HTR-8/SVneo (cell line): Measurements from ENCODE around the gene CENPP.

Experiments
- DNase-seq: peaks from one replicate; pipeline ENCODE4 v3.0.0; 2011; ENCODE audit warnings: low spot score, mixed read lengths; ENCODE audit not compliant: insufficient read length
- FAIRE-seq: peaks from 2 replicates; lab custom pipeline; 2011; peaks lifted over from hg19 to GRCh38; lab: Jason Lieb, UNC

Gene CENPP

GRCh38 chr9:92312887-92313623, 12.7 kb upstream of the CENPP start:
- DNase-seq (no peak), FAIRE-seq (no peak)

DNA sequence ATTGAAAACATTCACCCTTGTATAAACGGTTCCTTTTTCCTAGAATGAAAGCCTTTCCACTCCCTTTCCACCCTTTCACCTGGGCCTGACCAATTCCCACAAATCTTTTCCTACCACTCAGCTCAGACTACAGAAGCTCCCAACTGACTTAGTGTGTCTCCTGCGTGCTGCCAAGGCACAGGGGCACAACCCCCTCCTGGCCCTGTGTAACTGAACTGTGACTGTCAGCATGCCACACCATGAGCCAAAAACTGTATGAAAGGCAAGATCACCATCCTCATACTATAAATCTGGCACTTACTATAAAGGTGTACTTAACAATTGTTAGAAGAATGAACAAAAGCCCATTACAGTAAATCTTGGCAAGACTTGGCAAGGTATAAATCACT, 12.1 kb upstream of the CENPP start:
- DNase-seq (no peak), FAIRE-seq (no peak)

DNA sequence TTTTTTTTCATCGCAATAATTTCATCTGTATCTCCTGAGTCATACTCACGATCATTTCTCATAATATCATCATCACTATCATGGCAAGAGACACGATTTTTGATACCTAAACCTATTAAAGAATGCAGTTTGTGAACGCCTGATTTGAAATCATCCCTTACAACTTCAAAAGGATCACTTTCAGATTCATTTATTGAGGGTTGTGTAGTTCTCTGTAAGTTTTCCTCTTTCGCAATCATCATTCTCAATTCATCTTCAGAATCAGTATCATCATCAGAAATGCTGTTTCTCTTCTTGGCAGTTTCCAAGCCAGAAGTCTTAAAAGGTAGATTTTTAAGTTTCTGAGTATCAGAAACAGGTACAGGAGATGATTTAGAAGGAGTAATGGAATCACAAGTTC, 10.3 kb upstream of the CENPP start:
- DNase-seq (no peak), FAIRE-seq (no peak)

- no peak for FAIRE-seq
- DNase-seq, result no peak
Observed at GRCh38 chr9:92324431-92324830, 1.3 kb upstream of the CENPP start.

DNA sequence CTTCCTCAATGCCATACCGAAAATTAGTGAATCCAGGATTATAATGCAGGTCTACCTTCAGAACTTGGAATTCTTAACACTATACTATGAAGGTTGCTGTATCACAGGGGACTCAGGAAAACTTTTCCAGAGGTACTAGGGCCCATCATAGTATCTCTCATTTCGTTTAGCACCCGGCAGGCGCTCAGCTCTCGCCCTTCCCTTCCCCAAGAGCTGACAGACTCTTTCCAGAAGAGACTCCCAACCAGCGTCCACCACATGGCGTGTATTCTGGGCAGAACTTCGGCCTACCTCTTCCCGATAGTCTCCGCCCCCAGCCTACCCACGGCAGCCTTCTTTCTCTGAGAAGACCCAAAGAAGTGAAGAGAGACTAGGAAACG, 874 bp upstream of the CENPP start:
- DNase-seq, result peak; percentile 31
- FAIRE-seq, result no peak

DNA sequence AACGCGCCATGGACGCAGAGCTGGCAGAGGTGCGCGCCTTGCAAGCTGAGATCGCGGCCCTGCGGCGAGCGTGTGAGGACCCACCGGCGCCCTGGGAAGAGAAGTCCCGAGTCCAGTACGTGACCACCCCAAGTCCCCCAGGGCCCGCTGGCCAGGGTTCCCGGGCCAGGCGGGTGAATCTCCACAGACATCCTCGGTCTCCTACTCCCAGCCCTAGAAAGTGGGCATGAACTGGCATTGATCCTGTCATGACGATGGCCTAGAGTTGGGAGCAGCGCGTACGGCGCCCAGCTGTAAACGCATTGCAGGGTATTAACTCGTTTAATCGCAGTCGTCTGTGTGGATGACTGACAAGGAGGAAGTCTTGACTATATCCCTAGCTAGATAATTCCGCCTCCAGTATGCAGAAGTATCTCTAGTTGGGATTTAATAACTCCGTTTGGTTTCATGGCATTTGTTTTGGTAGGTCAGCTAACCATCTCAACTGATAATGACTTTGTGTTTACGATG, 293 bp downstream of the CENPP start:
- no peak for FAIRE-seq

DNA sequence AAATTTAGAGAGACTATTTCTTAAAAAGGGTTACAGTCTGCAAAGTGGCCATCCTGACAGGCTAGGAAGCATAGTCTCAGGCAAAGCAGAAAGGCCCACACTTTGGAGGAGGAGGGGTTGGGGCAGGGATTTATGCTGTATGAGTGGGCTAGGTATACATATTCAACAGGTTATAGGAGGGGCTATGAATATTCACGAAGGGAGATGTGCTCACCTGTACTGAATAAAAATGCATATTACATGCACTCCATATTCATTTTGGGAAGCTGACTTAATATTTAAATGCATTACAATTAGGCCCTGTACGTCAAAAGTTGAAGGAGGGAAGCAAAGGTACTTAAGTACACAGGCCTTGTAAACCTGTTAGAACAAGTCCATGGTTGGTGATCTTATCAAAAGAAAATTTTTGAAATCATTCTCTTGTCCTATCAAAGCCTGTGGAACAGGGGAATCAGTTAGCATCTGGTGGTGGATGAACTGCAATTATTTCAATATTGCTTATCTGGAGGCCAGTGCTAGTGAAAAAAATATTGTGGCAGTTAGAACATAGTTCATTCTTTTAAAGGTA, 1.6 kb downstream of the CENPP start:
- no peak for FAIRE-seq

More for the DNA sequence above, 293 bp downstream of the CENPP start:
- no peak for DNase-seq

GRCh38 chr9:92328225-92328624, 2.5 kb downstream of the CENPP start:
- DNase-seq (peak; percentile 11), FAIRE-seq (no peak)

More for the DNA sequence above, 1.6 kb downstream of the CENPP start:
- no peak for DNase-seq

DNA sequence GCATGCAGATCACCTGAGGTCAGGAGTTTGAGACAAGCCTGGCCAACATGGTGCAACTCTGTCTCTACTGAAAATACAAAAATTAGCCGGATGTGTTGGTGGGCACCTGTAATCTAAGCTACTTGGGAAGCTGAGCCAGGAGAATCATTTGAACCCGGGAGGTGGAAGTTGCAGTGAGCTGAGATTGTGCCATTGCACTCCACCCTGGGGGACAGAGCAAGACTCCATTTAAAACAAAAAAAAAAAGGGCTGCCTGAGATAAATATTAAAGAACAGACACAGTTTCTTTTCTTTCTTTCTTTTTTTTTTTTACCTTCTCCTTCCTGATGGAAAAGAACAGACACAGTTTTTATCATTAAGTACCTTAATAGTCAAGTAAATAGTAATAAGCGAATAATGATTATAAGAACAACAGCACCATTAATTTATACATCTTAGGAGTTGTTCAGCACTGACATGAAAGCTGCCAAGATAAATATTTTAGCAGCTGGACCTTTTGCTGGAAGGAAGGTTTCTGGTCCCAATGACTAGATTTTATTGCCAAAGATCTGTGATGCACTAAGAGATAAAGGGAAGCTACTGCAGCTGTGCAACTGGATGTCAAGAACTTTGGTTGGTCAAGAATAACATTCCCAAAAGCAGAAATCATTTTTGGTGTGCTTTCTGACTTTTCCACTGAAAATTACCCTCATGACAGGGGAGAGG, 7.0 kb downstream of the CENPP start:
- FAIRE-seq, result no peak
- no peak for DNase-seq

GRCh38 chr9:92333282-92333634, 7.5 kb downstream of the CENPP start:
- FAIRE-seq (no peak), DNase-seq (no peak)

DNA sequence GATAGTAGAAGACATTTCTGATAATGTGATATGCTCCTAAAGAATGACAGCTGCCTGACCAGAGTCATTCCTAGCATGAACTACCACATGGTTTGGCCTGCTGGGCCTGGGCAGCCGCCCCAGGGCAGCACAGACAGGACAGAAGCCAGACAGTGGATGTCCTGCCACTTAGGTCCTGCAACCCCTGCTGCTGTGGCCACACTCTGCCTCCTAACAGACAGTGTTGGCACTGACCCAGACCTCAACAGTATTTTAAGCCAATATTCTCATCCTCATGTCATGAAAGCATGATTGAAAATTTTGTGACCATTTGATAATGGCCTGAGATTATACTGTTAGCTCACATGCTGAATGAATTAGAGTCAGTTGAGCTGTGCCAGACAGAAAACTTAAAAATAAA, 15.8 kb downstream of the CENPP start:
- DNase-seq (no peak), FAIRE-seq (no peak)

DNA sequence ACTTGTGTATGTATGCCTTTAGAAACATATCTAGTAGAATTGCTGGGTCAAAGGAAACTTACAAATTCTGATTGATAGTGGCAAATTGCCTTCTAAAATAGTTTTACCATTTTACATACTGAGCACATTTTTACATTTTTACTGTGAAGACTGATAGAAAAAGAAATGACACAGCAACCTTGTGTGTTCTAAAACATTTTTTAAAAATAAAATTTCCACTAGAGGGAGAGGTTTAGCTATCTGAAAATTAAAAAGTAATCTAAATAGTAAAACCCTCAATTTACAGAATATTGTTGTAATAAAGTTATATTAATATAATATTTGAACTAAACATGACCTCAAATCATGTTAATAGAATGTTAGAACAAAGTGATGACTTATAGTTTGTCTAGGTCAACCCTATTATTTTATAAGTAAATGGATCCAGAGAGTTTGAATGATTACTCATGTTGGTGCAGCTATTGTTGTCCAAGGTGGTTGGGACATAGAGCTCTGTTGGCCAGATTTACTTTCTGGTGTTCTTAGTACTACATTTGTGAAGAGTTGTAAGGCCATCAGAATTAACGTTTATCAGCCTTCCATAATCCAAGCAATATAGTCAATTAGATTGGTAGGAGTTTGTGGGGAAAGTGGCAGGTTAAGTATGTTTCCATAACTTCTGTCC, 17.2 kb downstream of the CENPP start:
- DNase-seq (no peak), FAIRE-seq (no peak)

- DNase-seq, result no peak
- FAIRE-seq, result no peak
Observed at GRCh38 chr9:92345582-92345981, 19.8 kb downstream of the CENPP start.

- DNase-seq (no peak), FAIRE-seq (no peak)
Observed at GRCh38 chr9:92349771-92350739, 24.3 kb downstream of the CENPP start.

GRCh38 chr9:92350740-92351133, 25.0 kb downstream of the CENPP start:
- FAIRE-seq, result no peak
- no peak for DNase-seq

DNA sequence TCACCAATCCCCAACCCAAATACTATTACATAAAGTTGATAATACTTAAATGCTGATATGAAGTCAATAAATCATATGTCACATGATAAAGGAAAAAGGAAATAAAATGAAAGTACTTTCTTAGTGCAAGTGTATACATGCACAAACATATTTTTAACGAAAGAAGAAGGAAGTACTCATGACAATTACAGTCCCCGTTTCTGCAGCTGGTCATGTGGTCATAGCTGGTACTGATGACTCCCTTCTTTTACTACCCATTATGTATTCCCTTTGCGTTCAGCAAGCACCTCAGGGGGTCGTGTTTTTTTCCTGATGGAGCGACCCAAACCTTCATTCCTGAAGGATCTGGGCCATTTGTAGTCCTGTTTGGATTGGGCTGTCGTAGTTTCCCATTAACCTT, 27.3 kb downstream of the CENPP start:
- no peak for FAIRE-seq

DNA sequence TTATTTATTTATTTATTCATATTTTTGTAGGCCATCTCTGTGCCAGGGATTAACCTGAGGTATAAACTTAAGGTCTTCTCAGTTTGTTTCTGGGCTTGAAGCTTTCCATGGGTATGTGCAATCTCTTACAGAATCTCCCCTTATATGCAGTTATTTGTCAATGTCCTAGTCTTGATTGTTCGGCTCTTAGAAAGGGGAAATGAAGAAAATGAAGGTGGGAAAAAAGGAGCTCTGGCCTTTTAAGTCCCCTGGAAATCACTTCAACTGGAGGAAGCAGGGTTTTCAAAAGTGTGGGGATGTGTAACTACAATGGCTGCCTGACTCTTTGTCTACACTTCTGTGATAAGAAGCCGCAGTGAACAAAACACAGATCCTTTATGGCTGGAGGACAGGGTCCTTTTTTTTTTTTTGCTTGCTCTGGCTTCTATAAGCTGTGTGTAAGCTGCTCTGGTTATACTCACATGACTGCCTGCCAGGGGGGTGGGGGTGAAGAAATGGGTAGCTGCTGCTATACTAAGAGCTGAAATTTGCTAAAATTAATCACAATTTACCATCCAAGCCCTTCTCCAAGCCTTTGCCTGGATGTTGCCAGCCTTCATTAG, 33.7 kb downstream of the CENPP start:
- DNase-seq, result no peak
- no peak for FAIRE-seq

More for the DNA sequence above, 27.3 kb downstream of the CENPP start:
- no peak for DNase-seq

- DNase-seq, result no peak
- FAIRE-seq, result no peak
Observed at GRCh38 chr9:92360083-92360482, 34.3 kb downstream of the CENPP start.

DNA sequence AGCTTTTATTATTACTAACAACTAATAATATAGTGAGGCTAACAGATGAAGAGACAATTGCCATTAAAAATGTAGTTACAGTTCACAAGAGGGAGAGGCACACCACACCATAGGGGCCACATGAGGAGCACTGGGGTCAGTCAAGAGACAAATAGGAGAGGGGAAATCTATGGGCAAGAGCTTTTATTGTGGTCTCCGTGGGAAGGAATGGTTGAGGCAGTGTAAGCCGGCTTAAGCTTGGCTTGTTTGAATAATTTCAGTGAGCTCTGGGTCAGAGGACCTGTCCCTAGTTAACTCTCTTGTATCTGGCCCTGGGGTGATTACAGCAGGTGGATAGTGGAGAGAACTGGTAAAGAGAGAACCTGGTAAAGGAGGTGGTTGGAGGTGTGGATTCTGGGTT, 43.3 kb downstream of the CENPP start:
- FAIRE-seq (no peak), DNase-seq (no peak)
